ENCODE measurements around the gene TMEM109.

The TMEM109 gene

DNA sequence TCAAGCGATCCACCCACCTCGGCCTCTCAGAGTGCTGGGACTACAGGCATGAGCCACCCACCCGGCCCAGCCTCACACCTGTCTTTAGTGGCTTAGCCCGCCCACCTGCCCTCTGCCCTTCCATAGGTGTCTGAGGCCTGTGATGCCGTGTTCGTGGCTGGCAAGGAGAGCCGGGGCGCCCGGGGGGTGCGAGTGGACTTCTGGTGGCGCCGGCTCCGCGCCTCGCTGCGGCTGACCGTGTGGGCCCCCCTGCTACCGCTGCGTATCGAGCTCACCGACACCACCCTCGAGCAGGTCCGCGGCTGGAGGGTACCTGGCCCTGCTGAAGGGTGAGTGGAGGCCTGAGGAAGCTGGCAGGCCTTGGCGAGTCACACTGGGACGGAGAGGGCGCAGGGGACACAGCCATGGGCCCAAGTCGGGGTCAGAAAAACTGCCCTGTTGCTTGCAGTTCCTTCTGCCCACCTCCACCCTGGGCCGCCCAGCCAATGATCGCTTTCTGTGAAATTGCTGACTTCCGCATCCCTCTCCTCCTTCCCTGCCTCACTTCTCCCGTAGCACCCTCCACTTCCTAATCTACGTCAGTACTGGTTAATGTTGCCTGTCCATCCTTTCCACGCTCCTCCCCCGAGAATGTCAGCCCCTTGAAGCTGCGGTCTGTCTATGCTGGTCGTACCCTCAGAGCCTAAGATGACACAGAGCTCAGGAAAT lies 19.6 kb downstream of the TMEM109 start:
- Histone ChIP-seq H3K4me1 (ENCODE audit: low read length) (peaks cover 55% of the 10 kb centered on the region), H3K4me3 (ENCODE audit: low read length) (no peak overlapping the region), H3K4me2 (ENCODE audit: low read length) (peak overlapping the region; percentile 25; the same call in 1 of the 2 replicates), H3K79me2 (ENCODE audit: low read length) (no peaks in the 10 kb centered on the region), H3K9me3 (ENCODE audit: insufficient read depth, low read length) (no peaks in the 10 kb centered on the region), H3K9ac (ENCODE audit: low read length) (no peak overlapping the region), H3K27me3 (ENCODE audit: low read depth, low read length) (no peaks in the 10 kb centered on the region), H4K20me1 (ENCODE audit: insufficient read depth, low read length) (peaks cover 37% of the 10 kb centered on the region), H3K36me3 (replicated peaks; ENCODE audit: low read depth, low read length) (peaks cover 29% of the 10 kb centered on the region), H3K27ac (ENCODE audit: low read length) (peak overlapping the region; percentile 84; the same call in 1 of the 2 replicates), H2AFZ (ENCODE audit: low read depth, low read length) (no peak overlapping the region)
- TF ChIP-seq, protein P1, sequence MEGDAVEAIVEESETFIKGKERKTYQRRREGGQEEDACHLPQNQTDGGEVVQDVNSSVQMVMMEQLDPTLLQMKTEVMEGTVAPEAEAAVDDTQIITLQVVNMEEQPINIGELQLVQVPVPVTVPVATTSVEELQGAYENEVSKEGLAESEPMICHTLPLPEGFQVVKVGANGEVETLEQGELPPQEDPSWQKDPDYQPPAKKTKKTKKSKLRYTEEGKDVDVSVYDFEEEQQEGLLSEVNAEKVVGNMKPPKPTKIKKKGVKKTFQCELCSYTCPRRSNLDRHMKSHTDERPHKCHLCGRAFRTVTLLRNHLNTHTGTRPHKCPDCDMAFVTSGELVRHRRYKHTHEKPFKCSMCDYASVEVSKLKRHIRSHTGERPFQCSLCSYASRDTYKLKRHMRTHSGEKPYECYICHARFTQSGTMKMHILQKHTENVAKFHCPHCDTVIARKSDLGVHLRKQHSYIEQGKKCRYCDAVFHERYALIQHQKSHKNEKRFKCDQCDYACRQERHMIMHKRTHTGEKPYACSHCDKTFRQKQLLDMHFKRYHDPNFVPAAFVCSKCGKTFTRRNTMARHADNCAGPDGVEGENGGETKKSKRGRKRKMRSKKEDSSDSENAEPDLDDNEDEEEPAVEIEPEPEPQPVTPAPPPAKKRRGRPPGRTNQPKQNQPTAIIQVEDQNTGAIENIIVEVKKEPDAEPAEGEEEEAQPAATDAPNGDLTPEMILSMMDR (IDR thresholded peaks at IDR 0.05; ENCODE audit: low read depth, low read length): no peak
- TF ChIP-seq EZH2phosphoT487 (IDR thresholded peaks at IDR 0.05; ENCODE audit: low read depth): no peak

GRCh38 chr11:60934124-60934789 lies 20.3 kb downstream of the TMEM109 start:
- Histone ChIP-seq H3K9ac (ENCODE audit: low read length) (no peak overlapping the region), H3K27ac (ENCODE audit: low read length) (no peak overlapping the region; the same call in 1 of the 2 replicates), H3K4me2 (ENCODE audit: low read length) (peak overlapping the region; percentile 25; the same call in 1 of the 2 replicates), H3K4me3 (ENCODE audit: low read length) (no peak overlapping the region), H3K79me2 (ENCODE audit: low read length) (no peaks in the 10 kb centered on the region), H4K20me1 (ENCODE audit: insufficient read depth, low read length) (peaks cover 44% of the 10 kb centered on the region), H3K36me3 (replicated peaks; ENCODE audit: low read depth, low read length) (peaks cover 34% of the 10 kb centered on the region), H3K4me1 (ENCODE audit: low read length) (peaks cover 55% of the 10 kb centered on the region), H3K9me3 (ENCODE audit: insufficient read depth, low read length) (no peaks in the 10 kb centered on the region), H2AFZ (ENCODE audit: low read depth, low read length) (no peak overlapping the region), H3K27me3 (ENCODE audit: low read depth, low read length) (no peaks in the 10 kb centered on the region)
- no peak for TF ChIP-seq EZH2phosphoT487 (IDR thresholded peaks at IDR 0.05; ENCODE audit: low read depth)
- TF ChIP-seq, protein P1 (IDR thresholded peaks at IDR 0.05; ENCODE audit: low read depth, low read length): no peak

GRCh38 chr11:60934790-60935605 lies 21.0 kb downstream of the TMEM109 start:
- TF ChIP-seq, protein P1 (IDR thresholded peaks at IDR 0.05; ENCODE audit: low read depth, low read length): no peak
- TF ChIP-seq EZH2phosphoT487 (IDR thresholded peaks at IDR 0.05; ENCODE audit: low read depth): no peak
- Histone ChIP-seq H3K27ac (ENCODE audit: low read length) (peak overlapping the region; percentile 38), H3K4me3 (ENCODE audit: low read length) (no peak overlapping the region), H3K9me3 (ENCODE audit: insufficient read depth, low read length) (no peaks in the 10 kb centered on the region), H3K36me3 (replicated peaks; ENCODE audit: low read depth, low read length) (peaks cover 42% of the 10 kb centered on the region), H2AFZ (ENCODE audit: low read depth, low read length) (no peak overlapping the region), H3K9ac (ENCODE audit: low read length) (no peak overlapping the region), H3K4me2 (ENCODE audit: low read length) (peak overlapping the region; percentile 25), H4K20me1 (ENCODE audit: insufficient read depth, low read length) (peaks cover 51% of the 10 kb centered on the region), H3K27me3 (ENCODE audit: low read depth, low read length) (no peaks in the 10 kb centered on the region), H3K4me1 (ENCODE audit: low read length) (peaks cover 55% of the 10 kb centered on the region), H3K79me2 (ENCODE audit: low read length) (no peaks in the 10 kb centered on the region)

Data from OCI-LY3 (cell line).